HepG2 (cell line): ENCODE measurements around the gene TFDP2. TPM values are rescaled to one million over a fixed set of nuclear protein-coding genes. Genes with fewer than 3 reads are reported as not detected.
A peak's percentile ranks its signal among the peaks of the same experiment; 100 is the strongest.

Source experiments
- ASH2L ChIP-seq: fragments of 300-600, 200-600 bp; sonication (generic); IDR thresholded peaks from 2 replicates; pipeline ENCODE4 v1.7.0; 2017; ENCODE audit warnings: low read depth, mild to moderate bottlenecking, moderate library complexity, mixed read lengths, low read length; ENCODE audit not compliant: insufficient read length
- ATF4 ChIP-seq, 2 experiments: fragments of 450-650 bp in 1 of 2; sonication (generic) in 1 of 2; formaldehyde crosslinking; IDR thresholded peaks; 2 replicates each; pipeline versions ENCODE4 v1.5.0 to v1.8.0; 2020 to 2022; ENCODE audit warnings: mild to moderate bottlenecking in 1 of 2, missing genetic modification reagents in 1 of 2
- CENPX ChIP-seq: sonication (generic); formaldehyde crosslinking; IDR thresholded peaks from 2 replicates; pipeline ENCODE4 v1.9.0; 2021; ENCODE audit warnings: mild to moderate bottlenecking, missing genetic modification reagents, moderate library complexity
- DDIT3 ChIP-seq: sonication (generic); formaldehyde crosslinking; IDR thresholded peaks from 2 replicates; pipeline ENCODE4 v1.4.0; 2020; ENCODE audit warnings: mild to moderate bottlenecking, missing genetic modification reagents
- DNMT3B ChIP-seq: conservative IDR thresholded peaks from 2 replicates; pipeline ENCODE4 v1.6.1; 2016; ENCODE audit warnings: missing biosample characterization, control low read depth
- EZH2 ChIP-seq: conservative IDR thresholded peaks from 2 replicates; pipeline ENCODE4 v1.6.1; 2012; ENCODE audit warnings: mild to moderate bottlenecking, low read depth, low read length, moderate library complexity
- IRF9 ChIP-seq: sonication (generic); formaldehyde crosslinking; IDR thresholded peaks from 2 replicates; pipeline ENCODE4 v1.8.0; 2022; ENCODE audit warnings: missing genetic modification reagents, mild to moderate bottlenecking, borderline replicate concordance
- MBNL3 ChIP-seq: fragments of 250-450 bp; sonication (Bioruptor Pico); conservative IDR thresholded peaks from 2 replicates; pipeline ENCODE4 v1.8.0; 2022; ENCODE audit warnings: mild to moderate bottlenecking, inconsistent platforms
- NFYB ChIP-seq: sonication (generic); formaldehyde crosslinking; IDR thresholded peaks from 2 replicates; pipeline ENCODE4 v1.4.0; 2020; ENCODE audit warnings: missing genetic modification reagents
- PAX8 ChIP-seq: sonication (generic); formaldehyde crosslinking; IDR thresholded peaks from 2 replicates; pipeline ENCODE4 v1.8.0; 2022; ENCODE audit warnings: mild to moderate bottlenecking, missing genetic modification reagents, borderline replicate concordance
- PLRG1 ChIP-seq: fragments of 450-650 bp; conservative IDR thresholded peaks from 2 replicates; pipeline ENCODE4 v1.6.1; 2016
- POGZ ChIP-seq: sonication (generic); formaldehyde crosslinking; IDR thresholded peaks from 2 replicates; pipeline ENCODE4 v1.4.0; 2020; ENCODE audit warnings: mild to moderate bottlenecking, missing genetic modification reagents
- ZBTB25 ChIP-seq: IDR thresholded peaks from 2 replicates; pipeline ENCODE4 v1.6.1; 2018; ENCODE audit warnings: missing genetic modification reagents
- ZNF274 ChIP-seq: sonication (generic); formaldehyde crosslinking; IDR thresholded peaks from 2 replicates; pipeline ENCODE4 v1.5.1; 2020; ENCODE audit warnings: mild to moderate bottlenecking, missing genetic modification reagents
- ZNF597 ChIP-seq: sonication (generic); formaldehyde crosslinking; IDR thresholded peaks from 2 replicates; pipeline ENCODE4 v1.5.0; 2020; ENCODE audit warnings: missing genetic modification reagents
- ZNF607 ChIP-seq: sonication (generic); formaldehyde crosslinking; IDR thresholded peaks from 2 replicates; pipeline ENCODE4 v1.5.1; 2020; ENCODE audit warnings: missing genetic modification reagents, mild to moderate bottlenecking, borderline replicate concordance
- ZNF704 ChIP-seq: sonication (generic); formaldehyde crosslinking; IDR thresholded peaks from 2 replicates; pipeline ENCODE4 v1.8.1; 2023; ENCODE audit warnings: mild to moderate bottlenecking, inconsistent platforms, moderate library complexity, missing genetic modification reagents, borderline replicate concordance
- ZNF768 ChIP-seq: sonication (generic); formaldehyde crosslinking; IDR thresholded peaks from 2 replicates; pipeline ENCODE4 v1.4.0; 2020; ENCODE audit warnings: missing genetic modification reagents
- ZNF772 ChIP-seq: sonication (generic); formaldehyde crosslinking; IDR thresholded peaks from 2 replicates; pipeline ENCODE4 v1.5.0; 2020; ENCODE audit warnings: mild to moderate bottlenecking, missing genetic modification reagents
- ZXDC ChIP-seq: sonication (generic); formaldehyde crosslinking; IDR thresholded peaks from 2 replicates; pipeline ENCODE4 v1.5.0; 2020; ENCODE audit warnings: mild to moderate bottlenecking, missing genetic modification reagents
- polyA plus RNA-seq, 8 experiments: library from polyadenylated mRNA; depleted of rRNA in 3 of 8; stranded (reverse) in 7 of 8; unstranded in 1 of 8; fragments of >200 nt; fragmentation: Illumina TruSeq in 4 of 8; extraction: Trizol in 4 of 8; gene quantifications; 2 replicates each; pipeline versions ENCODE4 v1.2.1 to v1.2.3, GENCODE V29; 2011 to 2016; ENCODE audit warnings: low read depth in 4 of 8, missing spikeins in 1 of 8, mixed read lengths in 1 of 8; ENCODE audit not compliant: insufficient read depth in 1 of 8
- total RNA-seq, 5 experiments: library from RNA; depleted of rRNA; stranded (reverse); fragments of >200 nt; fragmentation: Illumina TruSeq; extraction: Trizol; gene quantifications; 2 replicates each; pipeline ENCODE4 v1.2.3, GENCODE V29; 2016; ENCODE audit warnings: low read depth in 1 of 5

The TFDP2 gene
- total and polyA plus RNA-seq, 2 of the 13 experiments (the other 11 are each of a cell fraction or from before 2014, with no cell fraction given), result 17.9 to 37.4 TPM

GRCh38 chr3:142148792-142149672 is at the start of gene TFDP2 (continued):
- TF ChIP-seq PAX8 (CRISPR knock-in tag), result peak; percentile 78; the same call in 1 of the 2 replicates
- TF ChIP-seq IRF9, result peak; percentile 70; the same call in 1 of the 2 replicates
- no peak for TF ChIP-seq ZXDC
- TF ChIP-seq ZNF607 (CRISPR knock-in tag), result no peak
- no peak for TF ChIP-seq CENPX (CRISPR knock-in tag)
- TF ChIP-seq ASH2L, result peak; percentile 94
- TF ChIP-seq ZBTB25 (CRISPR knock-in tag), result peak; percentile 55; the same call in 1 of the 2 replicates
- no peak for TF ChIP-seq PLRG1
- no peak for TF ChIP-seq ZNF597 (CRISPR knock-in tag)
- no peak for TF ChIP-seq ATF4 (CRISPR knock-in tag; IDR thresholded peaks at IDR 0.05)
- TF ChIP-seq ZNF274 (CRISPR knock-in tag), result peak; percentile 41; the same call in 1 of the 2 replicates
- TF ChIP-seq ZNF772 (CRISPR knock-in tag), result no peak; the same call in 1 of the 2 replicates
- TF ChIP-seq MBNL3 (CRISPR knock-in tag), result no peak
- peak; percentile 93 for TF ChIP-seq NFYB (CRISPR knock-in tag)
- TF ChIP-seq DDIT3, result no peak
- peak; percentile 66 for TF ChIP-seq POGZ (CRISPR knock-in tag)
- TF ChIP-seq DNMT3B (CRISPR knock-in tag), result no peak
- TF ChIP-seq EZH2, result no peak
- TF ChIP-seq ZNF768 (CRISPR knock-in tag), result 0 out of 2 replicates have a peak, but pooled peaks have one; percentile 36
- 0 out of 2 replicates have a peak, but pooled peaks have one; percentile 39 for TF ChIP-seq ZNF704 (CRISPR knock-in tag)
